ENCODE results near the gene HIVEP3.

HIVEP3 gene

DNA sequence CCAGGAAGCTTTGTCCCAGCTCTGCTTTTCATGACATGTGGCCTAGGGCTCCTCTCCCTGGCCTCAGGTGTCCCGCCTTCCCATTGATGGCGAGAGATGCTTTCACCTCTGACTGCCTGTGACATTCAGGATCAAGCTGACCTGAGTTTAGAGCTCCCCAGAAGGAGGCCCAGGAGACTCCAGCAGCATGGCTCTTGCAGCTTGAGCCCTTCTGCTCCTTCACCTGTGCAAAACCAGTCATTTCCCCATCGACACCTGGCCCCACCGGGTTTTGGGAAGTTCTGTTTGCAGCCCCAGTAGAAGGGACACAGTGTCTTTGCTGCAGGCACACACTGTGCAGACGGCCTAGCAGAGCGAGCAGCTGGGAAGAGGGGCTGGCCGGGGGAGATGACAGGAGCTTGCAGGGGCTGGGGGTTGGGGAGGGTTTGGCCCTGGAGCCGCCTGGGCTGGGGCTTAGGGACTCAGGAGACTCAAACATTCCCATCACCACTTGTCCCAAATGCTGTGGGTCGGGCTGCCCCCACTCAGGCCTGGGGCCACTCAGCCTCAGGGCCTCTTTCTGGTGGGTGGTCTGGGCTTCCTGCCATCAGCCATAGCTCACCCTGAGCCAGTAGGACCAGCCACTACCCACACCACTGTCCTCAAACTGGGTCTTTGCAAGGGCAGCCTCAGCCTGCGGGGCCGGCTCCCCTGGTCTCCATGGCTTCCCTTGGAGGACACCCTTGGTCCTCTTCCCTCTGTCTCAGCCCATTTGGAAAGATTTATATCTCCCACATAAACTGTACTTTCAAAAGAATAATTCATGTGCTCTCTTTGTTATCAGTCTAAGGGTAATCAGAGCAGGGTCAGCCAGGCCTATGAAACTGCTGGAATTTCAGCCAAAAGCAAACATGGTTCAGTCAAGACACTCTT lies 430.4 kb downstream of the HIVEP3 start:
- peak in 1 of 2 experiments; percentile 55 for DNase-seq

DNA sequence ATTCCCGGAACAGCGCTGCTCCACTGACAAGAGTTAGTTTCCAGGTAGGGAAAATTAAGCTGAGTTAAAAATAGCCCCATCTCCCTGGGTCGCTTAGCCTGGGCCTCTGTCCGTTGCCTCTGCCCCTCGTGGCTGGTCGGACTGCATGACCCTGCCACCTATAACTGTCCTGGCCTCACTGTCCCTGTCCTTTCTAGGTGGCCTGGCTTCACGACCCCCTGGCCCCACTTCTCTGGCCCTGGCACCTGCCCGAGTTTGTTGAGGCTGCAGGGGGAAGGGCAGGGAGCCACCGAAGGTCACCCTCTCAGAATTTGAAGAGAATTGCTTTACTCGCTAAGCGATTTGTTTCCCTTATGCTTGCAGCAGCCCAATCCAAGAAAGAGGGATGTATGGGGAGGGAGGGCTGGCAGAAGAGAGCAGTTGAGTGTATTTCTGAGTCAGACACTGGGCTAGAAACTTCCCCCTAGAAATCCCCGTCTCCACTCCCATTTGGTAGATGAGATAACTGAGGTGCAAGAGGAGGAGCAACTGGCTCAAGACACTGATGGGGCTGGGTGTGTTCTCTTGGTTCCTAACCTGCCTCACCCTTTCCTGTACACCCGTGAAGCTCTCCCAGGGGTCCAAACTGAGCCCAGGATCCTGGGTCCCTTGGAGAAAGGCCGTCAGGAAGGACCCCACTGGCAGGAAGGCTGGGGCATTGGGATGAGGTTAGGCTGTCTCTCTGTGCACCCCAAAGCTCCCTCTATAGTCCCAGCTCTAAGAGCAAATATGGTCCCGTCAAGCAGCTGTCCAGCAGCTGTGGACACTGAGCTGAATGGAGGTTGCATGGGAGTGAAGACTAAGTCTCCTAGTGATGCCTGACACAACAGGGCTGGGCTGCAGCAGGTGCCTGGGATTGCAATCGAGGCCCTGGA lies 431.3 kb downstream of the HIVEP3 start:
- no peak for DNase-seq

DNA sequence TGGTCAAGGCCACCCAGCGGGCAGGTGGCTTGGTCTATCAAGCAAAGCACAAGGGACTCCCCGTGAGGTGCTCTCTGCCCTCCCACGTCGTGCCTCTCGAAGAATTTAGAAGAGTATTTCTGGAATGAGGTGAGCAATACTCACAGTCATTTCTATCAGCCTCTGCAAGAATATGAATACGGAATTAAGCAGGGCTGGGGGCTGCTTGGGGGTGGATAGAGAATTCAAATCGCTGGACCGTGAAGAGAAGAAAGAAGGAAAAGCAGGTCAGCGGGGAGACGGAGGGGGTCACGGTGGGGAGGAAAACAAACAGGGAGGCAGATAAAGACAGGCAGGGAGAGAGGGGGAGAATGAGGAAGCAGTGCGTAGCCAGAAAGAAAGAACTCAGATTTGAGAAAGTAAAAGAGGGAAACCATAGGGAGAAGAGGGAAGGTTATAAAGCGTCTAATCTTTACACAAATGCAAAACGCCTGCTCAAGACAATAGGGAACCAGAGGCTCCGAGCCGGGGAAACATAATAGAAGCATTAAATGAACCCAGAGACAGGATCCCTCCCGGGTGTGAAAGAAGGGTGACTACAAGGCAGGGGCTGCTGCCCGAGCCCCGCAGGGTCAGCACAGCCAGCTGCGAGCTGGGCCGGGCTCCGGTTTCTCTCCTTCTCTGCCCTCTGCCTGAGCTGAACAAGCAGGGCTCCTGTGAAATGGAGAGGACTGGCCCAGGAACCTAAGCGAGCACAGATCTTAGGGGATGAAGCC lies 432.2 kb downstream of the HIVEP3 start:
- DNase-seq = no peak

DNA sequence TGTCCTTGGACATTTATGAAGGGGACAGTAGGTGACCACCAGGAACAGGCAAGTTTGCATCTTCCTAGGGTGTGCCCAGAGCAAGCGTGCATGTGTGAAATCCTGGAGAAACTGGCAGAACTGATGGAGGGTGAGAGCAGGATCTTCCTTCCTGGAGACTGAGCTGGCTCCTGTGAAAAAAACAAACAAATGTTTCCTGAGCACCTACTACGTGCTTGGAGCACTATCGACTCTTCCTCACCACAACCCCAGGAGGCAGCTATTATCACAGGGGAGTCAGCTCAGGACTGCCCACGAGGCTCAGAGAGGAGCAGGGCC lies 432.7 kb downstream of the HIVEP3 start:
- DNase-seq = no peak

DNA sequence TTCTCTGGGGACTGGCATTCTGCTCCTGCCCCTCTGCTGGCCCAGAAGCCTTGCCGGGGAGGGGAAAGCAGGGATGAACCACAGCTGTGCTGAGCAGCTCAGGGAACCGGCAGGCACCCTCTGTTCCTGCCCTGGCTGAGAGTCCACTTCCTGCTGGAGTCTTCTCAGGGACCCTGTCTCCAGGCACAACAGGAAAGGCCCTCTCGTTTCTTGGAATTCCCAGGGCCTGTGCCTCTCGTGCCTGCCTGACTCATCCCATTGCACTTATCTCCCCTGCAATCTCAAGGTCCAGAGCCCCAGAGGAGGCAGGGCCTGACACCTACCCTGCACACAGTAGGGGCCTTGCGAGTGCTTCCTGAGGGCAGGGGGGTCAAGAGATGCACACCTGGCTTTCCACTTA lies 433.1 kb downstream of the HIVEP3 start:
- DNase-seq = no peak

DNA sequence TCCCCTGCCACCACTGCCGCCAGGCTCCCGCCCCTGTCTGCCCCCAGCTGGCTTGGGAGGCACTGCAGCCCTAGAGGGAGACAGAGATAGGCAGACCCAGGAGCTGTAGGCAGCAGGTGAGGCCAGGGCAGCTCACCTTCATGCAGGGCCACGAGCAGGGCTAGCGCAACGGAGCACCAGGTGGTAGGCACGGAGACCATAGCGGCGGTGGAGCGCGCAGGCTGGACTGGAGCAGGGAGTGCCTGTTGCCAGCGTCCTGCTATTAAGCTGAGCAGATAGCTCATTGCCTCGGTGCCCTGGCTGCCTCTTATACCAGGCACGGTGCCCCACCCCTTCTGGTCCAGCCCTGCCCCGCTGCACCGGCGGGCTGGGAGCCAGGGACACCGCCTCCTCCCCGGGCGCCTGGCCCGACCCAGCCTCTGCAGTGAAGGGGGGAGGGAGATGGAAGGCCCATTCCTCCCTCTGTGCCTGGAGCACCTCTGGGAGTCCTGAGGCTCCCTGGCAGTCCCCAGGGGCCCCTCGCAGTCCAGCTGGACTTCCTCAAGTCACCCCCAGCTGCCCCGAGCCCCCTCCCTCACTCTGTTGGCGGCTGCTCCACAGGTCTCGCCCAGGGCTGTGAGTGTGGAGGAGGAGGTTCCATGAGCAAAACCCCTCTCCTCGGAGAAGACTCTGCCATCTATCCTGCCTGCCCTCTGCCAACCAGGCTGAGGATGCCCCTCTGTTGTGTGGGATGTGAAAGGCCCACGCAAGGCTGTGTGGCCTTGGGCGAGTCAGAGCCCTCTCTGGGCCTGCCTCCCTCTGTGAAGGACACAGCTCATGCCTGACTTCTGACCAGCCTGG lies 434.1 kb downstream of the HIVEP3 start, which contains the start of gene EDN2:
TSS of gene EDN2 (minus strand) at position 282 of the 840 bp plus-strand sequence. CDS start at position 200, 82 bp downstream.
- DNase-seq = peak; percentile 41 to 68

DNA sequence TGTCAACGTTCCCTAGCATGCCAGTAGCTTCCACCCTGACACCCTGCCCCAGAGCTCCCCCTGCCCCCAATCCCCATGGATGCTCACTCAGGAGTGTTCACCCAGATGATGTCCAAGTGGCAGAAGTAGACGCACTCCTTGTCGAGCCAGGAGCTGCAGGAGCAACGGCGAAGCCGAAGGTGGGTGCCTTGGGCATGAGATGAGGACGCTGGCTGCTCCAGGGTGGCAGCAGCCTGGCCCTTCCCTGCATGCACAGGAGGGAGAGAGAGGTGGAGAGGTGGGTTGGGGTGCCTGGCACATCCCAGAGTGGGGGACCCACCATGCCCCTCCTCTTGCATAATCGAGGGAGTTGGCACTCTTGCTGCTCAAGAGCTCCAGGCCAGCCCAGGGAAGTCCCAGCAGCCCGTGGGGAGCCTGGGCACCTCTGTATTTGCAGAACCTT lies 434.7 kb downstream of the HIVEP3 start:
- no peak for DNase-seq

DNA sequence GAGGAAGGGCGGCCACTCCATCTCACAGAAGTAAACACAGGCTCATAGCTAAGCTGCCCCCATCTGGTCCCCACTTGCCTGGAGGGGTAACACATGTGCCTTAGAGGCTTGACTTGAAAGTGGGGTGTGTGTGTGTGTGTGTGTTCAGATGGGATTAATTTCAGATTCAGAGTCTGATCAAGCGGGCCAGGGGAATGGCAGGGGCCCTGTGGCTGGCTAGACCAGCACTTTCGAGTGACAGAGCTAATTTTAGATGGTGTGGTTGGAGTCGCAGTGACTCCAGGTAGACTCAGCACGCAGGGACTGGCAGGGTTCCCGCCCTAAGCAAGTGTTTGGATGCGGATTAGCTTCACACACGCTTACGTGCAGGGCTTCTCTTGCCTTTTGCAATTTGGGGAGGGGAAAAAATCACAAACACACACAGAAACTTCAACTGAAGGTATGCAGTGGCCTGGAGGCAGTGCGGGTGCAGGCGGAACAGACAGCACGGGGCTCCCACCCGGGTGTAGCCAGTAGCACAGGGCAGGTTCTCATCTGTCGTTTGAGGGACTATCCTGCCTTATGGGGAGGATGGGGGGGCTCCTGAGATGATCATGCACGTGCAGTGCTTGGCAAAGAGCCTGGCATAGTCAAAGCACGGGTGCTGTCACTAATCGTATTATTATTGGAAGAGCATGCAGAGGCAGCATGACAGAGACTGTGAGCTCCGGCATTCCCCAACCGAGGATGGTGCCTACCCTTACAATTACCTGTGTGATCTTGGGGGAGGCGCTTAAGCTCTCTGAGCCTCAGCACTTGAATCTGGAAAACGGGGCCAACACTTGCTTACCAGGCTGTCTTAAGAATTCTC lies 435.5 kb downstream of the HIVEP3 start:
- DNase-seq = peak; percentile 95 to 97

DNA sequence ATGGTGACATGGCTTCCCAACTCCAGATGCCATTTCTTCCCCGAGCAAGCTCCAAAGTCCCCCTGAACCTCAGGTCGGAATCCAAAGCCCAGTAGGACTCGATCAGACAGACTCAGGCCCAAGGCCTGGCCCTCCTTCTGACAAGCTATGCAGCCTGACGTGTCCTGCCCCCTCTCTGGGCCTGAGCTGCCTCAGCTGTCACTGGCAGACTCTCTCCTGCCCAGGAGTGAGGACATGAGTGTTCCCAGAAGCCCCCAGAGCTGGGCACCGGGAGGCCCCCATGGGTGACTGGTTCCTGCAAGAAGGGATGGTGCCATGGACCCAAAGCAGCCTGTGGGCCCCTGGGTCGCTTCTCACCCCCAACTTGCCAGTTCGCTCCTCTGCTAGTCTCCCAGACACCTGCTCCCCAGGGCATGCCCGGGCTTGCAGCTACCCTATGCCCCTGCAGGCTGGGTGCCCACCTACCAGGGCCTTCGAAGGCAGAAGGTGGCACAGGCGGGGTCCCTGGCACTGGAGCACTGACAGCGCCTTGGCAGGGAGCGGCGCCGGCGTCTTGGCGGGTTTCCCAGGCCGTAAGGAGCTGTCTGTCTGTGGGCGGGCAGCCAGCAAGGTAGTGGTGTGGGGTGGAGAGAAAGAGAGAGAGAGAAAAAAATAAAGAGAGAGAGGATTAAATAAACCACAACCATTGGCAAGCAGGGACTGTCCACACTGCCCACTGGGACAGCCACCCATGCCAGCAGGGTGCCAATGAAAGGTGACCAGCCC lies 436.5 kb downstream of the HIVEP3 start:
- DNase-seq = peak; percentile 79 to 83

DNA sequence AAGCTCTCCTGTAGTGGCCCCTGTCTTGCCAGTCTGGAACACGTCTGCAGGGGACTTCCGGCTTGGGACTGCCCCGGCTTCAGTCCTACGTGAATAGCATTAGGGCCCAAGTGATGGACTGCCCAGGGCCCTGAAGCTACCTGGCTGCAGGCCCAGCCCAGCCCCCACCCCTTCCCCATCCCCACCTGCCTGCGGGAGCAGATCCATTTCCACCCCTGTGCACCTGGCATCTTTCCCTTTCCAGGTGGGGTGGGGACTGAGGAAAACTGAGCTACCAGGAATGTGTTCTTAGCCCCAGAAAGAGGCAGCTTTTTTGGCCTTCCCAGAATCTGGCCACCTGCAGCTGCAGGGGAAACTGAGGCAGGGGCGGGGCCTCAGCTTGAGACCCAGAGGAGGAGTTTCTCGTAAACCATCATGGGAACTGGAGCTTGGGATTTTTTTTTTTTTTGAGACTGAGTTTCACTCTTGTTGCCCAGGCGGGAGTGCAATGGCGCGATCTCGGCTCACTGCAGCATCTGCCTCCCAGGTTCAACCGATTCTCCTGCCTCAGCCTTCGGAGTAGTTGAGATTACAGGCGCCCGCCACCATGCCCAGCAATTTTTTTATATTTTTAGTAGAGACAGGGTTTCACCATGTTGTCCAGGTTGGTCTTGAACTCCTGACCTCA lies 437.5 kb downstream of the HIVEP3 start:
- DNase-seq = no peak

DNA sequence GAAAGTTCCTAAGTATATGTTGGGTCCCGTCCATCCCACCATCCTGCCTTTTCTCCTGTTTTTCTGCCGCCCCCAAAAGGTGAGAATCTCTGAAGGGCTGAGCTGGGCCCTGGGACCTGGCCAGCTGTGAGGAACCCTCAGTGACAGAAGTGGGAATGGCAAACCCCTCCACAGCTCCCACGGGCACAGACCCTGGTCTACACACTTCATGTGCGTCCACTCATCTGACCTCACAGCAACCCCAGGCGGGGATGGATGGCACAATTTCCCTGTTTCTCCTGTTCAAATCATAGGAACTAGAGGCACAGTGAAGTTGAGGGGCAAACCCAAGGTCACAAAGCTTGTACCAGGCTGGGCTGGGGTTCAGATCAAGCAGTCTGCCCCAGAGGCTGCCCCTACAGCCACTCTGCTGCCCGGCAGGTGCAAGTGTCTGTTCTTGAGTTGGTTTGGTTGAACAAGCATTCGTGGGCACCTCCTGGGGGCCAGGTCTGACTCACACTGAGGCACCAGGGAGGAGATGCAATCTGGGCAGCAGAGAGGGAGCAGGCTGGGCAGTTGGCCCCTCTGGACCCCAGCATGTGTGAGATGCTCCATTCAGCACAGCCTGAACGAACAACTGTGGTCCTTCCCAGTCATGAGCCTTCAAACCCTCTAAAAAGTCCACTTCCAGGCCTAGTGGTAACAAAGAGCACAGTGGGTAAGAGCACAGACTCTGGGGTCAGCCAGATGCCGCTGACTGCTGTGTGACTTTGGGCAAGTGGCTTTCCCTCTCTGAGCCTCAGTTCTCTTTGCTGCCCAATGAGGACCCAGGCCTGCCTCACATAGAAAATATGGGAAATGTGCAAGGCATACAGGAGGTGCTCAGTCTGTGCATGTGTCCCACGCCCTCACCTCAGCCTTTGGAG lies 438.3 kb downstream of the HIVEP3 start:
- no peak for DNase-seq

DNA sequence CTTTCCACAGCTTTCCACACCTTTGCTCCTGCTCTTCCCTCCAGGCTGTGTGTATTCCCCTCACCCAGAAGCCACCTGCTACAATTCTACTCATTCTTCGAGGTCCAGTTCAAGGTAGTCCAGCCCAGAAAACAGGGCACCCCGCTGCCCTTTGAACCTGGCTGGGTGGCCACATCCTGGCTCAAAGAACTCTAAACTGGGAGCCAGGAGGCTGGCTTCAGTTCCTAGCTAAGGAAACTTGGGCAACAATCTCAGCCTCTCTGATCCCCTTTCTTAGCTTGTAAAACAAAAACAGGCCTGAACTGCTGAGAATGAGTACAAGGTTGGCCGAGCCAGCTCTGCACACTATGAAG lies 438.9 kb downstream of the HIVEP3 start:
- no peak for DNase-seq

DNA sequence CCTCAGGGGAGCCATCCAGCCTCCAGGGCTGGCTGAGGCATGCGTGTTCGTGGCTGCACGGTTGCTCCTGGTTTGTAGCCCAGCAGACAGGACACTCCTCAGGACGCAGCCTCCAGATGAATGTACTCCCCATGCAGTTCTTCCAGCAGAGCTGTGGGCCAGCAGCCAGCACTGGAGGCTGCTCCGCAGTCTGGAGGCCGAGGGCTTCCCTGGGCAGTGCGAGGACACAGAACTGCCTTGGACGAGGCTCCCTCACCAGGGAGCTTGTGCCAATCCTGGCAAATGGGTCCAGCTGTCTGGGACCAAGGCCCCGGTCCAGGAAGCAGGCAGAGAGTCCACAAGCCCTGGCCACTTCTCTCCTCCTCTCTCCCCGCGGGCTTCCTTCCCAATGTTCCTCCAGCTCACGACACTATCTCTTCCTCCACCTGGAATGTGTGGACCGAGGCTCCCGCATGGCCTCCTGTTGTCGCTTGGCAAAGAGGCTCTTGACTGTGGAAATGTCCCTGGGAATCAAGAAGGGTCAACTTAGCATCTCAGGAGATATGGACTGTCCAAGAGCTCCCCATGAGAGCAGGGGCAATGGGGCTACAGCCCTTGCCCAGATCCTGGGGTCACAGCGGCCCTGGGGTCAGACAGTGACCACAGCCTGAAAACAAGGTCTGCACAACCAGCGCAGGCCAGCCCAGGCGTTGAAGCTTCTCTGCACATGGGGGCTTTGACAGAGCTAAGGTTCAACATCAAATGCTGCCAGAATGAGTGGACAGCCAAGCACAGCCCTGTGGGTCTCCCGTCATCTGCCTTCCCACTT lies 439.5 kb downstream of the HIVEP3 start:
- no peak for DNase-seq

DNA sequence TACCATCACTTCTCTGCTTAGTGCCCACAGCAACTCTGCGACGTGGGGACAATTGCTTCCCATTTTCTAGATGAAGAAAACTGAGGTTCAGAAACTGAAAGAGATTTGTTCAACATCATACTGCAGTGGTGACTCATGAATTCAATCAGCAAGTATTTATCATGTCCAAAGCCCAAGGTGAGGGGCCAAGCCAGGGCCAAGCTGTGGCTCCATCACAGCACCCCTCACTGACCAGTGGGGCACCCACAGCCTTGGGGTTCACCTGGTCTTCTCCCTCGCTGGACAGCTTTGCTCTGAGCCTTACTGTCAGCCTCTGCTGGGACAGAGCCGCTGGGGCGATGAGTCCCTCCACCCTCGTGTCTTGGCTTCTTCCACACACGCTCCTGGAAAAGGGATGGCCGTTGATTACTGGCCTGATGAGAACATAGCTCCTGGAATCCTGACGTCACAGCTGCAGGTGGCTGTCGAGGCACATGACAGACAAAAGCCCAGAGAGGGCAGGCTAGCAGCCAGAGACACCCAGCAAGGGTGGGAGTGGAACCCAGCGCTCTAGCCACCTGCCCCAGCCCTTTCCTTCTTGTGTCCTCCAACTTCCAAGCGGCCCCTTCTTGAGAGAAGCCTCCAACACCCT lies 440.5 kb downstream of the HIVEP3 start:
- DNase-seq = no peak

DNA sequence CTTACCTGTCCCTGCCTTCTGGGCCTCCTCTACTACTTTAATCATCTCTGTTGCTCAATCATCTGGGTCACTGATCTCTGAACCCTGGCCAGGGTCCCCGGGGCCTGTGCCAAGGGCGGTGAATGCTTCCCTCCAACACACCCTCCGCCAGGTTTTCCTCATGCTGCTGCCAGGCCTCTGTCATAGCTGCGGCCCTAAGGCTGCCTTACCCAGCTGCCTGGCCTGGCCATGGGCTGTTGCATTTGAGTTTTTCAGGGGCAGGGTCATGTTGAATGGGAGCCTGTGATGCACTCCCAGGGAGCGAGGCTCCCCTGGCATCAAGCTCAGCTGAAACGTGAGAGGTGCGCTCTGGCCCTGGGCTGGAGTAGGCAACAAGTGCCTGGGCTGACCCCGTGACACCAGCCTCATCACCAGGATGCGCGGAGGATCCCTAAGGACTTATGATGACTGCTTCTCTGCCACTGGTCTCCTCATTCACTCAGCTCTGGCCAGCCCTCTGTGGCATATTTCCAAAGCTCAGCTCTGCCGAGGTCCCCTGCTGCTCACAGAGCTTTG lies 441.8 kb downstream of the HIVEP3 start:
- DNase-seq = no peak

DNA sequence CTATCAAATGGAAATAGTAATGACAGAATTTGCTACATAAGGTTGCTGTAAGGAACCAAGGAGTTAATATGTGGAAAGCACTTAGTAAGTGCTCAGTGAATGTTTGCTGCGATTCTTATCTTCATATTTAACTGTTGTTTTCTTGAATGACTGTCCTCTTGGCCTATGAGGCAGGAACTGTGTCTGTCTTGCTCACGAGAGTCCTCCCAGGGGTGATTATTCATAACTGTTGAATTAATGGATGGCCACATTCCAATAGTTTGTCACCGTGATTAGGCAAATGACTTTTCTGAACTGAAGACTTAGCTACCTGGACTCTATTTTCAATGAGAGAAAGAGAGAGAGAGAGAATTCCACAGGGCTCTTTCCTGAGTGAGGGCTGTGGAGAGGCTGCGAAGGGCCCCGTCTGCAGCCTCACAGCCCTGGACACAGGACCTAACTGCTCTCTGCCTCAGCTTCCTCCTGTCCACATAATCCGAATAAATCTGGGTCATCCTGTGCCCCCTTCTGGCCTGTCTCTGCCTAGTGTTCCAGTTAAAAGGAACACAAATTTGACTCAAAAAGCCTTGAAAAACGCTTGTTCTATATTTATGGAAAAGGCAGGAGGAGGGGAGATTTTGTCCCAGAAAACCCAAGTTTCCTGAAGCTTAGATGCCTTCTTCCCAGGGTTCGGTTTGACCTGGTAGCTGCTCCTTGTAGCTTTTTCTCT lies 442.7 kb downstream of the HIVEP3 start:
- no peak for DNase-seq

All from NCI-H524 (cell line).